ENCODE data around the gene RPL28.
"Not testable (repeated sequence)": the region's sequence is repeated elsewhere in the genome, so short reads cannot be mapped to it uniquely, and the experiment has no call there.

Gene RPL28

GRCh38 chr19:55406826-55407549 lies 21.3 kb downstream of the RPL28 start:
- no peak for DNase-seq (ENCODE audit: low read depth)
- no peak for TF ChIP-seq CTCF (IDR thresholded peaks at IDR 0.05; ENCODE audit: control insufficient read depth, insufficient read depth, low read depth, low read length, missing control alignments)
- peak overlapping the region; percentile 80 for H3K4me3 ChIP-seq (ENCODE audit: control insufficient read depth, low read depth, low read length)

DNA sequence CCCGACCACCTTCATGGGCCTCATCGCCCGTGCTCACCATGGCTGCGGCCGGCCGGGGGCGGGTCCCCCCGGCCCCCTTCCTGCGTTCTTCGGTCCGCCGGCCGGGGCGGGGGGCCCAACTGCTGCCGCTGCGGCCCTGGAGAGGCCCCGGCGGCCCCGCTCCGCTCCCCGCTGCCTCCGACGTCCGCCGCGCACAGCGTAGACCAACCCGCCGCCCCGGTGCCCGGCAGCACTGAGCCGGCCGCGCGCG lies 21.7 kb downstream of the RPL28 start, which contains the start of gene UBE2S:
Gene UBE2S, minus strand, starts transcription at position 239 of the 250 bp plus-strand sequence. Its CDS starts 199 bp downstream, at position 40.
- H3K4me3 ChIP-seq (ENCODE audit: control insufficient read depth, low read depth, low read length), result peak within 1 kb of the TSS; percentile 80
- not testable (repeated sequence) for DNase-seq (ENCODE audit: low read depth)

DNA sequence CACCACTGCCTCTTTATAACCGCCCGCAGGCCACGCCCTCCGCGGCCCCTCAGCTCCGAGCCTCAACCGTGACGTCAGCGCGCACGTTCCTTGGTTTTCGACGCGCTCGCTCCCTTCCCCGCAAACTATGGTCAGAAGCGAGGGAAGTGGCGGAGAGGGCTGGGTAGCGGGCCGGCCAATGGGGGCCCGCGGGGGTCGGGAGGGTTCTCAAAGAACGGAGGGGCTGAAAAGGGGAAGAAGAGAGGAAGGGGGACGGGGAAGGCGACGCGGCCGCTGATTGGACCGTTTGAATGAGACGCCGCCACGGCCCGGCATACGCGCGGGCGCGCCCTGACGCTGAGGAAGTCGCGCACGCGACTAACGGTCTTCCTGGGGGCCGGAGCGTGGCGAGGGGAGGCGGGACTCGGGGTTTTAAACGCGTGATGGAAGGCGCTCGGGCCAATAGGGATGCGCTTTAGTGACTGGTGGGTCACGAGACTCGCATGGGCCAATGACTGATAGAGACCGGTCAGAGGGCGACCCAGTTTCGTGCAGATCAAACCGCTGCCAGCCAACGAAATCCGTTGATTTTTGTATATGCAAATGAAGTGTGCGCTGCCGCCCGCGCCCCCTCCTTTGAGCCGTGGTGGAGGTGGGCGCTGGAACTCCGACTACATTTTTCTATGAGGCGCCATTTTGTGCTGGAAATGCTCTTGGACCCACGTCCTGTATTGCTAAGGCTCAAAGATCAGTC lies 22.2 kb downstream of the RPL28 start:
- peak; percentile 97 for DNase-seq (ENCODE audit: low read depth)
- TF ChIP-seq CTCF (IDR thresholded peaks at IDR 0.05; ENCODE audit: control insufficient read depth, insufficient read depth, low read depth, low read length, missing control alignments), result no peak
- peak overlapping the region; percentile 55 for H3K4me3 ChIP-seq (ENCODE audit: control insufficient read depth, low read depth, low read length)

GRCh38 chr19:55408533-55408872 lies 22.8 kb downstream of the RPL28 start:
- TF ChIP-seq CTCF (IDR thresholded peaks at IDR 0.05; ENCODE audit: control insufficient read depth, insufficient read depth, low read depth, low read length, missing control alignments), result no peak
- DNase-seq (ENCODE audit: low read depth), result no peak
- H3K4me3 ChIP-seq (ENCODE audit: control insufficient read depth, low read depth, low read length), result peak overlapping the region; percentile 39

GRCh38 chr19:55409179-55409578 lies 23.4 kb downstream of the RPL28 start:
- H3K4me3 ChIP-seq (ENCODE audit: control insufficient read depth, low read depth, low read length); DNase-seq (ENCODE audit: low read depth): not testable (repeated sequence)

DNA sequence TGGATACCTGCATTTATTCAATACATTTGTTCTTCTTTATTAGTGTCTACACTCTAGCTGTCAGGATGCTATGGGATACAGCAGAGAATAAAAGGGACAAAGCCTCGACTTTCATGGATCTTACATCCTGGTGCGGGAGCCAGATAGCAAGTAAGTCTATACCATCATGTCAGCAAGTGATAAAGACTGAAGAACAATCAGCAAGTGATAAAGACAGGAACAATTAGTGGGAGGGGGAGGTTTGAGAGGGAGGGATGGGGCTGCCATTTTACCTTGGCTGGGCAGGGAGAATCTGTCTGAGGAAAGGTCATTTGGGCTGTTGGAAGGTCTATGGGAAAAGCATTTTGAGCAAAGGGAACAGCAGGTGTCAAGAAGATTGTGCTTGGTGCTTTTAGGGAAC lies 24.4 kb downstream of the RPL28 start:
- DNase-seq (ENCODE audit: low read depth), result no peak
- TF ChIP-seq CTCF (IDR thresholded peaks at IDR 0.05; ENCODE audit: control insufficient read depth, insufficient read depth, low read depth, low read length, missing control alignments), result no peak
- no peak overlapping the region for H3K4me3 ChIP-seq (ENCODE audit: control insufficient read depth, low read depth, low read length)

GRCh38 chr19:55418185-55418584 lies 32.5 kb downstream of the RPL28 start:
- peak; percentile 62 for DNase-seq (ENCODE audit: low read depth)
- TF ChIP-seq CTCF (IDR thresholded peaks at IDR 0.05; ENCODE audit: control insufficient read depth, insufficient read depth, low read depth, low read length, missing control alignments), result peak; percentile 74
- no peak overlapping the region for H3K4me3 ChIP-seq (ENCODE audit: control insufficient read depth, low read depth, low read length)
